Fibroblast of mammary gland (primary cell): ENCODE results near the gene CXCL10.

Experiments used
- DNase-seq: peaks from one replicate; pipeline ENCODE4 v3.0.0-alpha.2; 2010; ENCODE audit warnings: low read depth
- H3K4me3 ChIP-seq: 2 replicates; pipeline ENCODE4 v1.5.1; 2011; ENCODE audit warnings: low read depth, mild to moderate bottlenecking, low read length, moderate library complexity; ENCODE audit not compliant: control insufficient read depth
- TF ChIP-seq, protein P1 (sequence below): conservative IDR thresholded peaks from 2 replicates; pipeline ENCODE4 v1.5.1; 2011; ENCODE audit warnings: low read depth, low read length, inconsistent platforms; ENCODE audit not compliant: control insufficient read depth, insufficient read depth

The CXCL10 gene

DNA sequence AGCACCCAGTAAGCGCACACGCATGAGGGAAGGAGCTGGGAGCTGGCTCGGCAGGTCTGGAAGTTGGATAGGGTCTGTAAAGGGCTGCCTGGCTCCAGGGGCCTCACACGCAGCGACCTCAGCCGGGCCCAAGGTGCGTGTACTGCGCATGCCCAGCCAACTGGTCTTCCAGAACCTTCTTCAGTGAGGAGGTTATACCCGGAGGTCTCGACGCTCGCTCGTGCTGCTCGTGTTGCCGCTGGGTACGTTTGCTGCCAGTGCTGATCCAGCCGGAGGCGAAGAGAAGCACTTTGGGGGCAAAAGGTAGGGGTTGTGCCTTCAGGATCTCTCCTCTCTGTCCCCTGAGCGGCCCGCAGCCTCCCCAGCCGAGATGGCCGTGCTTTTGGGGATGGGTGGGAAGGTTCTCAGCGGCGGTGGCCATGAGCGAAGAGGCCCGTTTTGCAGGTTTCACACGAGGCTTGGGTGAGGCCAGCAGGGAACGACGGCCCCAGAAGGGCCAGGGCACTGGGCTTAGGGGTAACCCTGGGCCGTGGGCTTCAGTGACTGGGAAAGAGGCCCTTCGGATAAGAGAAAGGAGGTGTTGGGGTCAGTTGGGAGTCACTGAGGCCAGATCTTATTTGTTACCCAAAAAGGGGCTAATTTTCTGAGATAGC, 12.2 kb downstream of the CXCL10 start:
- TF ChIP-seq, protein P1, sequence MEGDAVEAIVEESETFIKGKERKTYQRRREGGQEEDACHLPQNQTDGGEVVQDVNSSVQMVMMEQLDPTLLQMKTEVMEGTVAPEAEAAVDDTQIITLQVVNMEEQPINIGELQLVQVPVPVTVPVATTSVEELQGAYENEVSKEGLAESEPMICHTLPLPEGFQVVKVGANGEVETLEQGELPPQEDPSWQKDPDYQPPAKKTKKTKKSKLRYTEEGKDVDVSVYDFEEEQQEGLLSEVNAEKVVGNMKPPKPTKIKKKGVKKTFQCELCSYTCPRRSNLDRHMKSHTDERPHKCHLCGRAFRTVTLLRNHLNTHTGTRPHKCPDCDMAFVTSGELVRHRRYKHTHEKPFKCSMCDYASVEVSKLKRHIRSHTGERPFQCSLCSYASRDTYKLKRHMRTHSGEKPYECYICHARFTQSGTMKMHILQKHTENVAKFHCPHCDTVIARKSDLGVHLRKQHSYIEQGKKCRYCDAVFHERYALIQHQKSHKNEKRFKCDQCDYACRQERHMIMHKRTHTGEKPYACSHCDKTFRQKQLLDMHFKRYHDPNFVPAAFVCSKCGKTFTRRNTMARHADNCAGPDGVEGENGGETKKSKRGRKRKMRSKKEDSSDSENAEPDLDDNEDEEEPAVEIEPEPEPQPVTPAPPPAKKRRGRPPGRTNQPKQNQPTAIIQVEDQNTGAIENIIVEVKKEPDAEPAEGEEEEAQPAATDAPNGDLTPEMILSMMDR: no peak
- no peak overlapping the region for H3K4me3 ChIP-seq
- no peak for DNase-seq

DNA sequence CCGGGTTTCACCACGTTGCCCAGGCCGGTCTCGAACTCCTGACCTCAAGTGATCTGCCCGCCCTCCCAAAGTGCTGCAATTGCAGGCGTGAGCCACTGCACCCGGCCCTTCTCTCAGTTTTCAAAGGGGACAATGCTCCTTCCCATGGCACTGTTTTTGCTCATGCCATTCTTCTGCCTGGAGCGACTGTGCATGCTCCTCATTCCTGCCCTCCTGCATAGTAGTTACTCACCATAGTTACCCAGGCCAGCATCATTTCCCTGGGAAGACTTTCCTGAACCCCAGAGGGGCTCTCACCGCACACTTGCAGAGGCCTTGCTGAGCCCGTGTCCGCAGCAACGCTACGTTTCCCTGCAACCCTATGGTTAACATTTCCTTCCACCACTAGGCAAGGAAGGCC, 12.7 kb downstream of the CXCL10 start:
- TF ChIP-seq, protein P1: no peak
- no peak overlapping the region for H3K4me3 ChIP-seq
- no peak for DNase-seq

DNA sequence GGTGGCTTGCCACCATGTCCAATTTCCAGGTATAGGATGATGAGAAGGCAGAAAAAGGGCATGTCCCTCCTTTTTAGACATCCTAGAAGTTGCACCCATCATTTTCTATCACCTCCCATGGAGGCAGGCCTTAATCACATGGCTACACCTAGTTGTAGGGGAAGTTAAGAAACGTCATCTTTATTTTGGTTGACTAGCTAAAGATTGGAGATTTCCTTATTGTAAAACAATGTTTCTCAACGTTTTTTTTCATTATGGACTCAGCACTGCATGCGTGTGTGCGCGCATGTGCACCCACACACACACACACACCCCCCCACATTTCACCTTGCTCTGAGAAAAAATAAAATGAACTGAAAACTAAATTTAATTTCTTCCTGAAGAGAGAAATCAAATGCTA, 14.0 kb downstream of the CXCL10 start:
- TF ChIP-seq, protein P1: no peak
- no peak overlapping the region for H3K4me3 ChIP-seq
- DNase-seq: no peak

DNA sequence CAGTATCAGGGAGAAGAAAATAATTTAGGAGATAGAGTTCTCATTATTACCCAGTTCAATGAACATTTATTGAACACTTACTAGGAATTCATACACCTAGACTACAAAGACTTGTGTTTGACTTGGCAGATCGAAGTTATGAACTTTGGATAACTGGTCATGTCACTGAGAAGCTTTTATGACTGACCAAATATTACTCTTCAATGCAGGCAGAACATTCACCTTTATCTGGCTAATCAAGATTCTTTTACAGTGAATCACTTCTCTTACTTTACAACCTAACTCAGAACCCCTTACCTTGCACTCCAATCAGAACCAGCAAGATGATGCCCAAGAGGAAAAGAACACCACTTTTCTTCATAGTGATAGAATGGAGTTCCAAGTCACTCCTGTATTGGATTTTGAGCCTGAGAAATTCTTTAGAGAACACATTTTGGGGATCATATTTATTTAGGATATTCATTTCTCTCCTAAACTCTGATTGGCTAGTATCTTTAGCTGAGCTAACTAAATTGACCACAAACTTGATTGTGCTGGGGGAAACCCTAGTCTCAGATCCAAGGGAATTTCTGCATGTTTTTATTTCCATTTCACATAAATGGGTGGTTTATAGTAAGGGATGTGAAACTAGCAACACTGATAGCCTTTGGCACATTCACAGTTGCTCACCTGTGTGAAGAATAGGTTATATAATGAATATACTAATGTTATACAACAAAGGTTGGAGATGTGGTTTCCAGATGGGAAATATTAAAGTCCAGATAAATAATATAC, 16.0 kb downstream of the CXCL10 start, which contains the start of gene CXCL9:
Gene CXCL9 (minus strand): TSS at position 421 of the 774 bp plus-strand sequence. CDS start 60 bp downstream, at position 361.
- H3K4me3 ChIP-seq: no peak within 1 kb of the TSS
- no peak for DNase-seq
- TF ChIP-seq, protein P1: no peak

DNA sequence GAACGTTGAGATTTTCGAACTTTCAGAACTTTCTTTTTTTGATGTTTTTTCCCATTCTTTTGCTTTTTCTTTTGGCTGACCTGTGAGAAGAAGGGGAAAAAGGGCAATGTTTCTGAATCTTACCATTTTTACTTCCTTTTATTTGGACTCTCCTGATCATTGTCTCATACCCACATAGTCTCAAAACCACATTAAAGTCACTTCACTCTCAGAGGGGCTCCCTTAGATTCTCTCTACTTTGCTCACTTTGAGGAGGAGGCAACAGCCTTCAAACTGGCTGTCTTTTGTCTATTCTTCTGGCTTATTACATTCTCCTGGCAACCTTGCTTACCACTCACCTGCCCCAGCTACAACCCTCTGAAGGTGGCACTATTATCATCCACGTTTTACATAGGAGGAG, 19.7 kb downstream of the CXCL10 start:
- no peak for DNase-seq
- H3K4me3 ChIP-seq: no peak overlapping the region
- TF ChIP-seq, protein P1: no peak

DNA sequence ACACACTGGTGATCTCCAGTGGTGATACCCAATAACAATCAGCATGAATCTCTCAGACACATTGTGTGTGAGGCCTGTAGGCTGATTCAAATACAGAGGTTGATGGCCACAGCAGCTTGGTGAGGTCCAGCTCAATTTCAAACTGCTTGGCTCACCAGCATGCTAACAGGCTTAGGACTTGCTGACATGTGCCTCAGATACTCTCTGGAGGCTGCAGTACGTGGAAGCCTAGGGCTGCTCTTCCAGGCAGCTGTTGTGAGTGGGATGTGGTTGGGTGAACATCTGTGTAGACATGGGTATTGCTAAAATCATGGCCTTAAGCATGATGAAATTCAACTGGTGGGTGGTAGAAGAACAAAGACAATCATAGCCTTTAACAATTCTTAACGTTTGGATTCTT, 20.3 kb downstream of the CXCL10 start:
- DNase-seq: peak; percentile 51
- no peak overlapping the region for H3K4me3 ChIP-seq
- TF ChIP-seq, protein P1: no peak
